ENCODE data around the gene CIRBP.
A peak's percentile ranks its signal among the peaks of the same experiment; 100 is the strongest.

Gene CIRBP

GRCh38 chr19:1254530-1255185 lies 14.5 kb upstream of the CIRBP start:
- DNase-seq (ENCODE audit: low read depth in 2 of 2) = no peak

GRCh38 chr19:1255186-1256161 lies 13.7 kb upstream of the CIRBP start:
- no peak for DNase-seq (ENCODE audit: low read depth in 2 of 2)

GRCh38 chr19:1256646-1257474 lies 12.3 kb upstream of the CIRBP start:
- DNase-seq (ENCODE audit: low read depth in 2 of 2) = no peak

- no peak for DNase-seq (ENCODE audit: low read depth in 2 of 2)
Observed at GRCh38 chr19:1257475-1258162, 11.5 kb upstream of the CIRBP start.

GRCh38 chr19:1258163-1258492 lies 11.0 kb upstream of the CIRBP start:
- no peak for DNase-seq (ENCODE audit: low read depth in 2 of 2)

GRCh38 chr19:1258707-1259205 lies 10.4 kb upstream of the CIRBP start:
- no peak for DNase-seq (ENCODE audit: low read depth in 2 of 2)

GRCh38 chr19:1259206-1259875 lies 9.8 kb upstream of the CIRBP start:
- peak in 1 of 2 donors; percentile 70 for DNase-seq (ENCODE audit: low read depth in 2 of 2)

GRCh38 chr19:1259876-1260748 lies 9.0 kb upstream of the CIRBP start:
- DNase-seq (ENCODE audit: low read depth in 2 of 2) = peak in 1 of 2 donors; percentile 54

- DNase-seq (ENCODE audit: low read depth in 2 of 2) = peak; percentile 93 to 99
Observed at GRCh38 chr19:1260749-1261537, 8.2 kb upstream of the CIRBP start.

GRCh38 chr19:1261538-1261797 lies 7.7 kb upstream of the CIRBP start:
- no peak for DNase-seq (ENCODE audit: low read depth in 2 of 2)

GRCh38 chr19:1261798-1262622 lies 7.1 kb upstream of the CIRBP start:
- no peak for DNase-seq (ENCODE audit: low read depth in 2 of 2)

GRCh38 chr19:1262623-1263123 lies 6.5 kb upstream of the CIRBP start:
- no peak for DNase-seq (ENCODE audit: low read depth in 2 of 2)

- DNase-seq (ENCODE audit: low read depth in 2 of 2) = no peak
Observed at GRCh38 chr19:1263188-1263587, 5.9 kb upstream of the CIRBP start.

- DNase-seq (ENCODE audit: low read depth in 2 of 2) = no peak
Observed at GRCh38 chr19:1264801-1265614, 4.1 kb upstream of the CIRBP start.

- DNase-seq (ENCODE audit: low read depth in 2 of 2) = peak in 1 of 2 donors; percentile 56
Observed at GRCh38 chr19:1265615-1266128, 3.5 kb upstream of the CIRBP start.

- DNase-seq (ENCODE audit: low read depth in 2 of 2) = peak; percentile 54 to 84
Observed at GRCh38 chr19:1266129-1266915, 2.8 kb upstream of the CIRBP start.
